Central memory CD8-positive, alpha-beta T cell (primary cell): ENCODE data around the gene TUT7.

Source experiments
- ATAC-seq: fragments of 150-1000 bp; cut with Tn5 transposase; replicated peaks from 2 replicates; pipeline ENCODE4 v1.10.0; 2022; ENCODE audit warnings: mild to moderate bottlenecking, moderate FRiP score, moderate number of reproducible peaks; ENCODE audit not compliant: poor library complexity, severe bottlenecking; ENCODE audit errors: extremely low read depth
- DNase-seq, 2 donors: peaks; one replicate each; pipeline ENCODE4 v3.0.0; 2021; ENCODE audit warnings: low spot score in 2 of 2
- H3K27ac Mint-ChIP-seq: one replicate; pipeline ENCODE4 v1.8.0; 2022; ENCODE audit warnings: low read depth, mild to moderate bottlenecking, moderate library complexity, mixed read lengths
- H3K27me3 Mint-ChIP-seq: one replicate; pipeline ENCODE4 v1.8.0; 2022; ENCODE audit warnings: mixed read lengths
- H3K36me3 Mint-ChIP-seq: one replicate; pipeline ENCODE4 v1.8.0; 2022; ENCODE audit warnings: mild to moderate bottlenecking, moderate library complexity, mixed read lengths; ENCODE audit not compliant: insufficient read depth
- H3K4me1 Mint-ChIP-seq: one replicate; pipeline ENCODE4 v1.8.0; 2022; ENCODE audit warnings: mixed read lengths
- H3K4me3 Mint-ChIP-seq: one replicate; pipeline ENCODE4 v1.8.0; 2022; ENCODE audit warnings: mild to moderate bottlenecking, moderate library complexity, mixed read lengths
- H3K9me3 Mint-ChIP-seq: one replicate; pipeline ENCODE4 v1.8.0; 2022; ENCODE audit warnings: mixed read lengths

The TUT7 gene

DNA sequence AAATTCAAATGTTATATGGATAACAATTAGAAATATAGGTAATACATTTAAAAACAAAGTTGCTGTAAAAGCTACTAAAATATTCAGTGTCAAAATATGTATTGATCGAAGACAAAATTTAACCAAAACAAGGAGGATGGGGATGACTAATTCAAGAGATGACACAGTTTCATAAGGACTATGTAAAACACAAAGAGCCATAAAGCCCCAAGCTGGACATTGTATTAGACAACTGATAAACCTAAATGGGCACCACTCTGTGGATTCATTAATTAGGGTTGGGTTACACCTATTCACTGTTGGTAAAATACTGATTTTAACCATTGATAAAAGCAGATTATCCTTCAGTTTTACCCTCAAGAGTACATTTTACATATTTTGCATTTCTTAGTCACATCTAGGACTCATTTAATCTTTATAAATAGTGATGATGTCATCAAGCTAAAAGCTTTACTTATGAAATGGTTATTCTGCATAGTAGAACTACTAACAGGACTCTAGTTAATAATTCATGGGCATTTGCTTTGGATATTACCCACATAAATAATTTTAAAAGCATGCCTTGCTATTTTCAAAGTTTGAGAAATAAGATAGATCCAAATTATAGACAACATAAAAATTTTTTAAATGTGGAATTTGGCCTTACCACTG, 13.7 kb downstream of the TUT7 start:
- ATAC-seq: no peak
- H3K36me3 Mint-ChIP-seq: peaks cover 48% of the 10 kb centered on the region
- no peak for DNase-seq
- H3K4me3 Mint-ChIP-seq: no peak overlapping the region
- H3K27me3 Mint-ChIP-seq: no peaks in the 10 kb centered on the region
- no peaks in the 10 kb centered on the region for H3K9me3 Mint-ChIP-seq
- peaks cover 29% of the 10 kb centered on the region for H3K4me1 Mint-ChIP-seq
- H3K27ac Mint-ChIP-seq: peak overlapping the region; percentile 61

DNA sequence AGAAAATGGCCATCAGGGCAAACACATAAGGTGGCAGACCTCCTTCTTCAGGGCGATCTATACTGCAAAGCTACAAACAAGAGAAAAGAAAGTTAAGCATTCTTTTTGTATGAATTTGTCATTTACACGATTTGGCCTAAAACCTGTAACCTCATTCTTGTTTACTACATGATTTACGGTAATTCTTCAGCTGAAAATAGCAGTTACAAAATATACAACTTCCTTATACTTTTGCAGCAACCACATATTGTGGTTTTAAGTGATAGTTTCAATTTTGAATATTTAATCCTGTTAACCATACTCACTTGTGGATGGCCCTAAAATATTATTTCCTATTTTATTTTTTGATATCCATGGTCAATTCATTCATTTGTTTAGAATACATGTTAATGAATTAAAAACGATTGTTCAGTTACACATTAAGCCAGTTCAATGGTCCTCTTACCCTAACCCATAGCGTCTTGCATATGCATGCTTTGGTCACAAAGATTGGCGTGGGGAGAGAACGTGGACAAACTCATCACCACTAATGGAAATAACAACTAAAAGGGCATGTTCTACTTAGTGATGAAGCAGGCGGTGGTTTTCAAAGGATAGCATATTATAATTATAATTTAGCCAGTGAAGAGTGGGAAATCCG, 16.6 kb downstream of the TUT7 start:
- Mint-ChIP-seq H3K4me3 (peak overlapping the region; percentile 74), H3K4me1 (peaks cover 37% of the 10 kb centered on the region), H3K9me3 (no peaks in the 10 kb centered on the region), H3K27ac (peak overlapping the region; percentile 87), H3K27me3 (no peaks in the 10 kb centered on the region), H3K36me3 (peaks cover 43% of the 10 kb centered on the region)
- ATAC-seq: peak; percentile 89
- DNase-seq: no peak

DNA sequence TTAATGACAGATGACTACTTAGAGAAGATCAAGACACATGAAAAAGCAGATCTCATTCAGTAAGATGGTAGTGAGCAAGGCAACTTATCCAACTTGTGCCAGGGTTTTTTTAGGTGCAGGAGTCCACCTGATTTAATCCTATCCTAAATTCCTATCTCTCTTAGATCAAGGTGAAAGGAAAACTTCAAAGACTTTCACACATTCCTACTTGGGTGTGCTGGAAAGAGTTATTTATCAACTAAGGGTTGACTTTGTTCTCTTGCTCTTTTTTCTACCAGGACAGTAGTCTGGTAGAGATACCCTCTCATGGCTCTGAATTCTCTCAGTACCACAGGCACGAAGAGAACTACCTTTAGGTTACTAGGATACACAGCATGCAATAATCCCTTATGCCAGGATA, 18.2 kb downstream of the TUT7 start:
- Mint-ChIP-seq H3K27me3 (no peaks in the 10 kb centered on the region), H3K36me3 (peaks cover 39% of the 10 kb centered on the region)
- no peak for ATAC-seq

DNA sequence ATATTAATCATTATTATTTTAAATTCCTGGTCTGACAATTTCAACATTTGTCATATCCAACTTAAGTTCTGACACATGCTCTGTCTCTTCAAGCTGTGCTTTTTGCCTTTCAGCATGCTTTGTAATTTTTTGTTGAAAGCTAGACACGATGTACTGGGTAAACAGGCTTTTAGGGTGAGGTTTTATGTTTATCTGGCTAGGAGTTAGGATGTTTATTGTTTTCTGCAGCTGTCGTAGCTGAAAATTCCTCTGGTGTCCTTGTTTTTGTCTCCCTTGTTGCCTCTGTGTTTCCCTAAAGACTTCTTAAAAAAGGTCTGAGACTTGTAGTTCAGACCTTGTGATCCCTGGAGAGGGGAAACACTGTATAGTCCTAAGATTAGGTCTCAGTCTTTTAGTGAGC, 20.6 kb downstream of the TUT7 start:
- H3K27me3 Mint-ChIP-seq: no peaks in the 10 kb centered on the region
- no peak overlapping the region for H3K4me3 Mint-ChIP-seq
- H3K36me3 Mint-ChIP-seq: peaks cover 43% of the 10 kb centered on the region
- H3K27ac Mint-ChIP-seq: peak overlapping the region; percentile 16
- peaks cover 47% of the 10 kb centered on the region for H3K4me1 Mint-ChIP-seq
- DNase-seq (no peak), ATAC-seq (no peak)
- no peaks in the 10 kb centered on the region for H3K9me3 Mint-ChIP-seq

More for the DNA sequence above, 18.2 kb downstream of the TUT7 start:
- peaks cover 38% of the 10 kb centered on the region for H3K4me1 Mint-ChIP-seq
- H3K27ac Mint-ChIP-seq: no peak overlapping the region
- no peaks in the 10 kb centered on the region for H3K9me3 Mint-ChIP-seq
- H3K4me3 Mint-ChIP-seq: no peak overlapping the region
- no peak for DNase-seq

DNA sequence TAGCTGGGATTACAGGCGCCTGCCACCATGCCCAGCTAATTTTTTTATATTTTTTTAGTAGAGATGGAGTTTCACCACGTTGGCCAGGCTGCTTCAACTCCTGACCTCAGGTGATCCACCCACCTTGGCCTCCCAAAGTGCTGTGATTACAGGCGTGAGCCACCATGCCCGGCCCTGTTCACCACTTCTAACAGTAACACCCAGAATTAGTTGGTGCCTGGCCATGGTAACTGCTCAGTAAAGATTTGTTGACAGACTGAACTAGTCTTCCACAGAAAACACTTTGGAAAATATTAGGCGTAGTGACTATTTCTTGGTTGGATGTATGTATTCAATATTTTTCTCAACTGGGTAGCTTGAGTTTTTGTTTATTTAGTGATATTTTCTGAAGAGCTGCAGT, 24.0 kb downstream of the TUT7 start:
- no peak for DNase-seq
- no peak overlapping the region for H3K4me3 Mint-ChIP-seq
- no peaks in the 10 kb centered on the region for H3K9me3 Mint-ChIP-seq
- ATAC-seq: no peak
- H3K27me3 Mint-ChIP-seq: no peaks in the 10 kb centered on the region
- peaks cover 54% of the 10 kb centered on the region for H3K36me3 Mint-ChIP-seq
- peaks cover 36% of the 10 kb centered on the region for H3K4me1 Mint-ChIP-seq
- peak overlapping the region; percentile 29 for H3K27ac Mint-ChIP-seq

DNA sequence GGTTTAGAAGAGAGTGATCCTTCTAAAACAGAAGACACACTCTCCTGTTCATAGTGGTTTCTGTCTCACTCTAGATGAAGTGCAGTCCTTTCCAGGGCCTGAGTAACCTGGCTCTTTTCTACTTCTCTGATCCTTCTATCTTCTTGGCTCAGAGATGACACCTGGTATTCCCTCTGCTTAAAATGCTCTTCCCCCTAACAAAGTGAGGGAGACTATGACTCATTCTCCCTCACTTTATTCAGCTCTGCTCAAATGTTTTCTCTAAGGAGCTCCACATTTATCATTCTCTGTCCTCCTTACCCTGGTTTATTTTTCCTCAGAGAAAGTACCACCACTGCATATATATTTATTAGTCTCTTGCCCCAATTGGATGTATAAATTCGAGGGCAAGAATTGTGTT, 24.6 kb downstream of the TUT7 start:
- DNase-seq (no peak), ATAC-seq (no peak)
- Mint-ChIP-seq H3K9me3 (no peaks in the 10 kb centered on the region), H3K4me1 (peaks cover 36% of the 10 kb centered on the region), H3K36me3 (peaks cover 57% of the 10 kb centered on the region), H3K27ac (peak overlapping the region; percentile 29), H3K4me3 (no peak overlapping the region), H3K27me3 (no peaks in the 10 kb centered on the region)

DNA sequence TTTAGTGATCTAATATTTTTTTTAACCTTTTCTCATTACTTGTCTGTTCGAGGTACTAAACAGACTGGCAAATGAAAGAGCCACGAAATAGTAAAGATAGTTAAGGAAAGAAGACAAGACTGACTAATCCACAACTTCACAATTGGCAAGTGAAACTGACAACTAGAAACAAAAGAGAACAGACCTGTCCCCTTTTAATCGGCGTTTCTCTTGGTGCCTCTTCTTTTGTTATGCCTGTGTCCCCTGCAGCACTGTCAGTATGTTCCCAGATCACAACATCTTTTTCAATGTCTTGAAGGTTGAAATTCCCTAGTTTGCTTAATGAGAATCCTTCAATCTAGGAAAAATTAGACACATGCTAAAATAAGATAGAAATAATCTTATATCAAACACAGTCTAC, 26.1 kb downstream of the TUT7 start:
- H3K4me1 Mint-ChIP-seq: peaks cover 38% of the 10 kb centered on the region
- no peaks in the 10 kb centered on the region for H3K27me3 Mint-ChIP-seq
- no peak overlapping the region for H3K4me3 Mint-ChIP-seq
- DNase-seq: no peak
- no peaks in the 10 kb centered on the region for H3K9me3 Mint-ChIP-seq
- ATAC-seq: no peak
- peaks cover 68% of the 10 kb centered on the region for H3K36me3 Mint-ChIP-seq
- no peak overlapping the region for H3K27ac Mint-ChIP-seq

DNA sequence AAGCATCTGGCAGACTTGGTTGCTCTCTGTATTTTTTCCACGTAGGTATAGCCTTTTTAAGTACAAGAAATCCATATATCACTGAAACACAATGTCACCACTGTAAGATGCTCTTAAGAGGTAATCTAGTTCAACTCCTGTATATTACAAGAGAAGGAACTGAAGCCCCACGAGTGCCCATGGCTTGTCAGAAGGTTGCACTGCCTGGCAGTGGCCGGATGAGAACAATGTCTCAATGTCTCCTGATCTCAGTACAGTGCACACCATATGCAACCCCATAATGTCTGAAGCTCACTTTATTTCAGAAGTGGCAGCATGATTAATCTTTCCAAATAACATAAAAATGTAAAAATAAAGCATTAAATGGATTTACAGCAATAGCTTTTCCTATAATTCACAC, 27.7 kb downstream of the TUT7 start:
- Mint-ChIP-seq H3K27ac (no peak overlapping the region), H3K9me3 (no peaks in the 10 kb centered on the region), H3K4me1 (peaks cover 29% of the 10 kb centered on the region), H3K36me3 (peaks cover 70% of the 10 kb centered on the region), H3K4me3 (no peak overlapping the region), H3K27me3 (no peaks in the 10 kb centered on the region)
- DNase-seq (no peak), ATAC-seq (no peak)

DNA sequence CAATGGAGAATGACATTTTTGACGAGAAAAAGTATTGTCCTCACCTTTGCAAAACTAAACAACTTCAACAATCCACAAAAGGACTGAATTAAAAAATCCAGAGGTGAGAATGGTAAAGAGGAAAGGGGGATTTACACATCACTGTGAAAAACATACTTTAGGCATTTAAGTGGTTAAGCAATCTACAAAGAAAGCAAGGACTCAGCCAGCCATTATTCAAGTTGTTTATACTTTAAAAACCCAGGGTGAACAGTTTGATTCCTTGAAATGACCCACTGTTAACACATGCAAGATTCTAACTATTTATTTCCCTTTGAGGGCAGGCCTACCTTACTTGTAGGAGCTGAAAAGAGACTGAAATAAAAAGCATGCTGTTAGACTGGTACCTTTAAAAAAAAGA, 29.3 kb downstream of the TUT7 start:
- DNase-seq (no peak), ATAC-seq (no peak)
- H3K4me3 Mint-ChIP-seq: no peak overlapping the region
- H3K36me3 Mint-ChIP-seq: peaks cover 78% of the 10 kb centered on the region
- H3K27me3 Mint-ChIP-seq: no peaks in the 10 kb centered on the region
- H3K27ac Mint-ChIP-seq: no peak overlapping the region
- no peaks in the 10 kb centered on the region for H3K9me3 Mint-ChIP-seq
- H3K4me1 Mint-ChIP-seq: peaks cover 21% of the 10 kb centered on the region

DNA sequence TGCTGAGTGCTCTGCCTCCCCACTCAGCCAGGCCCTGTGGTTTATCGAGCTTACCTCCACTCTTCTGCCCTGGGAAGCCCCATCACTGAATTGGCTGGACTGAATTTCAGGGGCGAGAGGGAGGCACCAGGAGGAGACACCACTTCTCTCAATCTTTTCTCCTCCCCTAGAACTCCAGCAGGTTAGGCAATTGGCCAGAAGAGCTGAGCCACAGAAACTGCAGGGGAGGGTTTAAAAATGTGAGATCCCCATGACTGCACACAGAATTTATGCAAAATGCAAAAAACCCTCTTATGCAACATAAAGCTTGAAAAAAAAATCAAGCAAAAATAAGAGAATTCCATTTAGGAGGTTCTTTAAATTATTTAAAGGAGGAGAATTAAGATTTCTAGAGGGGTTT, 29.9 kb downstream of the TUT7 start:
- H3K27ac Mint-ChIP-seq: no peak overlapping the region
- peaks cover 81% of the 10 kb centered on the region for H3K36me3 Mint-ChIP-seq
- peaks cover 16% of the 10 kb centered on the region for H3K4me1 Mint-ChIP-seq
- no peaks in the 10 kb centered on the region for H3K27me3 Mint-ChIP-seq
- ATAC-seq (no peak), DNase-seq (no peak)
- H3K4me3 Mint-ChIP-seq: no peak overlapping the region
- H3K9me3 Mint-ChIP-seq: no peaks in the 10 kb centered on the region

DNA sequence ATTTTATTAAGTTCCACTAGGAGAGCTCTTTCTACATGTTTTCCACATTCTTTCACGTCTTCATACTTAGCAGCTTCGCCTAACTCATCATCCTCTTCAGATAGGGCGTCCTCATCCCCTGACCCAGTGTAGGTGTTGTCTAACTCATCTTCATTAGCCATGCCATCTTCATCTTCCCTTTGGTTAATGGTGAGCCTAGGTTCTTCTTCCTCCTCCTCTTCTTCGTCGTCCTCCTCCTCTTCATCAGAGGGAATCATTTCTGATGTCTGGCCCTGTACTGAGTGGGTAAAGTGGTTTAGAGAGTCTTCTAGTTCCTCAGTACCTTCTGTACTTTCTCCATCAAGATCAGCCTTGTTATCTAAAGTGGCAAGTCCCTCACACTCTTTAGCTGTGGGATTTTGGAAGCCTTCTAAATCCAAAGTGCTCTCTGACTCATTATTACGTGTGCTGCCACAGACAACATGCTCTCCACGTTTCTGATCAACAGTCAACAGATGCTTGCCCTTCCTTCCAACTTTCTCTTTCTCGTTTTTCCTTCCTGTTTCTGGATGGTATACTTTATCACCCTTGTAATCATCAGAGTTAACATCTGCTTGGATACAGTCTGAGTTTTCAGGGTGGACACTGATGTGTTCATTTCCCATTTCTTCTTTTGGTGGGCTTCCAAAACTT, 31.1 kb downstream of the TUT7 start:
- no peaks in the 10 kb centered on the region for H3K9me3 Mint-ChIP-seq
- peaks cover 16% of the 10 kb centered on the region for H3K4me1 Mint-ChIP-seq
- H3K4me3 Mint-ChIP-seq: no peak overlapping the region
- ATAC-seq: no peak
- H3K36me3 Mint-ChIP-seq: peaks cover 86% of the 10 kb centered on the region
- H3K27me3 Mint-ChIP-seq: no peaks in the 10 kb centered on the region
- DNase-seq: no peak
- H3K27ac Mint-ChIP-seq: peak overlapping the region; percentile 32

DNA sequence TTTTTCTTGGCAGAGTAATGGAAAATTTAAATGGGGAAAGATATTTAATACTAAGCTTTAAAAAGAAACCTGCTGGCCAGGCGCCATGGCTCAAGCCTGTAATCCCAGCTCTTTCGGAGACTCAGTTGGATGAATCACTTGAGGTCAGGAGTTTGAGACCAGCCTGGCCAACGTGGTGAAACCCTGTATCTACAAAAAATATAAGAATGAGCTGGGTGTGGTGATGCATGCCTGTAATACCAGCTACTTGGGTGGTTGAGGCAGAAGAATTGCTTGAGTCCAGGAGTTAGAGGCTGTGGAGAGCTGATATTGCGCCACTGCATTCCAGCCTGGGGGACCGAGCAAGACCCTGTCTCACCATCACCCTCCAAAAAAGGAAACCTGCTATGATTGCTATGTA, 32.8 kb downstream of the TUT7 start:
- peaks cover 76% of the 10 kb centered on the region for H3K36me3 Mint-ChIP-seq
- H3K9me3 Mint-ChIP-seq: no peaks in the 10 kb centered on the region
- H3K4me3 Mint-ChIP-seq: no peak overlapping the region
- H3K27ac Mint-ChIP-seq: no peak overlapping the region
- H3K4me1 Mint-ChIP-seq: peaks cover 16% of the 10 kb centered on the region
- DNase-seq (no peak), ATAC-seq (no peak)
- H3K27me3 Mint-ChIP-seq: no peaks in the 10 kb centered on the region

DNA sequence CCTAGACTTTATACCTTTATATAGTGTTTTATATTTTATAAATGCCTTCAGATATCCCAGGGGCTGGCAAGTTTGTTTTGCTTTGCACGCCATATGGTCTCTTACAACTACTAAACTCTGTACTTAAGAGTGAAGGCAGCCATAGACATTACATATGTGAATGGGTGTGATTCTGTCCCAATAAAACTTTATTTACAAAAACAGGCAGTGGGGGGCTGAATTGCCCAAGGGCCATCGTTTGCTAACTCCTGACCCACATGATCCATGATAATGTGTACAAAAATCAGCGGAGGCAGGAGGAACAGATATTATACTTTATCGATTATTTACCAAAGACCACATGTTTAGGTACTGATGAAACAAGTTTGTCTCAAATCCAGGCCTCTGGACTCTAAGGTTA, 36.0 kb downstream of the TUT7 start:
- Mint-ChIP-seq H3K4me3 (no peak overlapping the region), H3K27ac (no peak overlapping the region), H3K9me3 (no peaks in the 10 kb centered on the region), H3K4me1 (peaks cover 17% of the 10 kb centered on the region), H3K36me3 (peaks cover 70% of the 10 kb centered on the region), H3K27me3 (no peaks in the 10 kb centered on the region)
- no peak for ATAC-seq
- no peak for DNase-seq
